CD4-positive, CD25-positive, alpha-beta regulatory T cell (primary cell): Measurements from ENCODE around the gene MLX. TPM values are rescaled to one million over a fixed set of nuclear protein-coding genes. Genes with fewer than 3 reads are reported as not detected.
"Not testable (repeated sequence)": the region's sequence is repeated elsewhere in the genome, so short reads cannot be mapped to it uniquely, and the experiment has no call there.

ENCODE experiments used
- ATAC-seq, 2 donors: fragments of 150-1000 bp; cut with Tn5 transposase; one replicate each; pipeline ENCODE4 v1.10.0; 2021; ENCODE audit warnings: low read depth in 2 of 2, moderate number of reproducible peaks in 2 of 2, moderate library complexity in 1 of 2
- DNase-seq, 3 donors: peaks; one replicate each; pipeline versions ENCODE4 v3.0.0 to v3.0.0-alpha.2; 2012 to 2022; ENCODE audit warnings: mixed read lengths in 1 of 3
- H3K27ac ChIP-seq: one replicate; pipeline ENCODE4 v1.7.0; 2013; ENCODE audit warnings: mild to moderate bottlenecking, low read length; ENCODE audit not compliant: insufficient read depth, poor library complexity, severe bottlenecking
- H3K27me3 ChIP-seq: one replicate; pipeline ENCODE4 v1.7.0; 2013; ENCODE audit warnings: low read length; ENCODE audit not compliant: control insufficient read depth, insufficient read depth
- H3K36me3 ChIP-seq: one replicate; pipeline ENCODE4 v1.7.0; 2013; ENCODE audit warnings: mild to moderate bottlenecking, low read length, moderate library complexity; ENCODE audit not compliant: control insufficient read depth, insufficient read depth
- H3K4me1 ChIP-seq: 2 replicates; pipeline ENCODE4 v1.7.0; 2013; ENCODE audit warnings: mild to moderate bottlenecking, low read length; ENCODE audit not compliant: insufficient read depth, control insufficient read depth, poor library complexity, severe bottlenecking
- H3K4me3 ChIP-seq: one replicate; pipeline ENCODE4 v1.7.0; 2013; ENCODE audit warnings: low read depth, mild to moderate bottlenecking, low read length, moderate library complexity
- H3K9me3 ChIP-seq, 2 experiments: 1 replicate in 1 of 2; 2 replicates in 1 of 2; pipeline ENCODE4 v1.7.0; 2013; ENCODE audit warnings: low read length in 2 of 2, mild to moderate bottlenecking in 1 of 2, moderate library complexity in 1 of 2; ENCODE audit not compliant: control insufficient read depth in 2 of 2
- H3K27ac Mint-ChIP-seq, 3 donors: one replicate each; pipeline ENCODE4 v1.8.0; 2020 to 2022; ENCODE audit warnings: mild to moderate bottlenecking in 3 of 3, mixed read lengths in 3 of 3, moderate library complexity in 2 of 3
- H3K27me3 Mint-ChIP-seq: one replicate; pipeline ENCODE4 v1.8.0; 2022; ENCODE audit warnings: mild to moderate bottlenecking, mixed read lengths
- H3K36me3 Mint-ChIP-seq: one replicate; pipeline ENCODE4 v1.8.0; 2020; ENCODE audit warnings: mixed read lengths
- H3K4me1 Mint-ChIP-seq, 4 donors: one replicate each; pipeline ENCODE4 v1.8.0; 2020 to 2022; ENCODE audit warnings: mixed read lengths in 4 of 4, mild to moderate bottlenecking in 1 of 4
- H3K4me3 Mint-ChIP-seq, 4 donors: one replicate each; pipeline ENCODE4 v1.8.0; 2020 to 2022; ENCODE audit warnings: mild to moderate bottlenecking in 4 of 4, mixed read lengths in 4 of 4, moderate library complexity in 3 of 4
- H3K9me3 Mint-ChIP-seq, 7 donors: one replicate each; pipeline ENCODE4 v1.8.0; 2020 to 2022; ENCODE audit warnings: mixed read lengths in 7 of 7, mild to moderate bottlenecking in 3 of 7, moderate library complexity in 2 of 7
- polyA plus RNA-seq, 4 donors: library from polyadenylated mRNA; unstranded; fragments of 300-500 nt; fragmentation: Illumina TruSeq; gene quantifications; one replicate each; pipeline ENCODE4 v1.2.3, GENCODE V29; 2021
- total RNA-seq: library from RNA; stranded (reverse); gene quantifications from one replicate; pipeline ENCODE4 v1.2.3, GENCODE V29; 2022

MLX gene
- total and polyA plus RNA-seq, 5 donors from 2014 or later = 40.8 to 55.4 (median 44.7) TPM

GRCh38 chr17:42547001-42547461 lies 19.9 kb upstream of the MLX start:
- Mint-ChIP-seq H3K27me3 (peaks cover 4% of the 10 kb centered on the region), H3K27ac (peak overlapping the region in 1 of 3 donors; percentile 88), H3K4me1 (peaks cover 0 to 16% (median 10%) of the 10 kb centered on the region in 4 donors), H3K9me3 (no peaks in the 10 kb centered on the region), H3K4me3 (peak overlapping the region in 1 of 4 donors; percentile 60), H3K36me3 (no peaks in the 10 kb centered on the region)
- Histone ChIP-seq H3K36me3 (no peaks in the 10 kb centered on the region), H3K4me1 (peaks cover 18% of the 10 kb centered on the region), H3K27ac (no peak overlapping the region), H3K4me3 (no peak overlapping the region), H3K27me3 (no peaks in the 10 kb centered on the region), H3K9me3 (no peaks in the 10 kb centered on the region)
- ATAC-seq (no peak), DNase-seq (no peak)

GRCh38 chr17:42547698-42548069 lies 19.2 kb upstream of the MLX start:
- peak overlapping the region in 1 of 4 donors; percentile 3 for H3K4me3 Mint-ChIP-seq
- H3K27ac Mint-ChIP-seq = no peak overlapping the region
- H3K36me3 ChIP-seq = no peaks in the 10 kb centered on the region
- H3K27ac ChIP-seq = no peak overlapping the region
- H3K9me3 ChIP-seq = no peaks in the 10 kb centered on the region
- H3K27me3 ChIP-seq = no peaks in the 10 kb centered on the region
- H3K4me1 Mint-ChIP-seq = peaks cover 0 to 21% (median 13%) of the 10 kb centered on the region in 4 donors
- DNase-seq = no peak
- no peak overlapping the region for H3K4me3 ChIP-seq
- no peaks in the 10 kb centered on the region for H3K36me3 Mint-ChIP-seq
- no peaks in the 10 kb centered on the region for H3K9me3 Mint-ChIP-seq
- peaks cover 18% of the 10 kb centered on the region for H3K4me1 ChIP-seq
- H3K27me3 Mint-ChIP-seq = peaks cover 4% of the 10 kb centered on the region
- ATAC-seq = no peak

DNA sequence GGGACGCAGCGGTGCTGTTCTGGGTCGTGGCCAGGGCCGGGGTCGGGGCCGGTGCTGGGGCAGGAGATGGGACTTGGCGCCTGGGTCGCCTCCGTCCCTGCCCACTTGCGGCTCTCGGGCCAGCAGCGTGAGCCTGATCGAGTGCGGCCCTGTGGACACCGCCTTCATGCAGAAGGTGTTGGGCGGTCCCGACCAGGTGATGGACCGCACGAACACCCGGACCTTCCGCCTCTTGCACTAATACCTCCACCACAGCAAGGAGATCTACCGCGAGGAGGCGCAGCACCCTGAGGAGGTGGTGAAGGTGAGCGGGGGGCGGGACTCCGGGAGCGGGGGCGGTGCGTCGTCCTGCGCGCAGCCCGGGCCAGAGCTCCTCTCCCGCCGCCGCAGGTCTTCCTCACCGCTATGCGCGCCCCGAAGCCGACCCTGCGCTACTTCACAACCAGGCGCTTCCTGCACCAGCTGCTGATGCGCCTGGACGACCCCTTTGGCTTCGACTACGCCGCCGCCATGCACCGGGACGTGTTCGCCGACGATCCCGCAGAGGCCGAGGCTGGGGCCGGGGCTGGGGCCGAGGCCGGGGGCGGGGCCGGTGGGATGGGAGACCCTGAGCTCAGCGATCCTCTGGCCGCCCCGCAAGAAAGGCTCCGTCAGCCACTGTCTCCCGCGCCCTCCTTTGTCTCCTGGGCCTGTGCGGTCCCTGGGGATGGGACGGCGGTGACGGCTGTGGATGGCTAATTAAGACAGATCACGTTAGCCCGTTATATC lies 18.6 kb upstream of the MLX start:
- no peaks in the 10 kb centered on the region for H3K9me3 ChIP-seq
- H3K36me3 ChIP-seq = no peaks in the 10 kb centered on the region
- peaks cover 18% of the 10 kb centered on the region for H3K4me1 ChIP-seq
- Mint-ChIP-seq H3K36me3 (no peaks in the 10 kb centered on the region), H3K4me1 (peaks cover 0 to 26% (median 14%) of the 10 kb centered on the region in 4 donors), H3K27me3 (peaks cover 4% of the 10 kb centered on the region), H3K4me3 (peak overlapping the region in 3 of 4 donors; percentile 50 to 78 (median 63)), H3K27ac (no peak overlapping the region), H3K9me3 (no peaks in the 10 kb centered on the region)
- no peaks in the 10 kb centered on the region for H3K27me3 ChIP-seq
- H3K4me3 ChIP-seq = no peak overlapping the region
- ATAC-seq (peak; percentile 83 to 87), DNase-seq (peak; percentile 57 to 86 (median 72))
- H3K27ac ChIP-seq = no peak overlapping the region

GRCh38 chr17:42548993-42549755 lies 17.7 kb upstream of the MLX start:
- Mint-ChIP-seq H3K27me3 (peaks cover 4% of the 10 kb centered on the region), H3K4me1 (peaks cover 0 to 32% (median 18%) of the 10 kb centered on the region in 4 donors), H3K36me3 (no peaks in the 10 kb centered on the region), H3K27ac (no peak overlapping the region), H3K9me3 (no peaks in the 10 kb centered on the region), H3K4me3 (peak overlapping the region in 3 of 4 donors; percentile 50 to 78 (median 63))
- H3K4me3 ChIP-seq = no peak overlapping the region
- H3K9me3 ChIP-seq = no peaks in the 10 kb centered on the region
- ATAC-seq (no peak), DNase-seq (no peak)
- no peaks in the 10 kb centered on the region for H3K27me3 ChIP-seq
- no peaks in the 10 kb centered on the region for H3K36me3 ChIP-seq
- H3K27ac ChIP-seq = no peak overlapping the region
- peaks cover 27% of the 10 kb centered on the region for H3K4me1 ChIP-seq

DNA sequence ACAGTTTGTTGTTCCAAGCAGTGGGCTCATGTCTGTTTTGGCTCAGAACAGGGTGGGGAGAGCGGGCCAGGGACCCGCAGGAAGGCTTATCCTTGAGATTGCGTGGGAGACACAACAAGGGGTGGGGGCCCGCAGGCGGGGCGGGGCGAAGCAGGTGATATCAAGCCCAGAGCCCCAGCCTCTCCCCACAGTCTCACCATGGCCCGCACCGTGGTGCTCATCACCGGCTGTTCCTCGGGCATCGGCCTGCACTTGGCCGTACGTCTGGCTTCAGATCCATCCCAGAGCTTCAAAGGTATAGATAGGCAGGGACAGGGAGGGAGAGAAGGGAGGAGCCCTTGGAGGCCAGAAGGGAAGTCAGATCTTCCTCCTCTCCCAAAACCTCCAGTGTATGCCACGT lies 14.2 kb upstream of the MLX start, which contains the start of gene HSD17B1:
Gene HSD17B1 (plus strand): TSS at position 188 of the 400 bp plus-strand sequence. CDS start 11 bp downstream, at position 199.
- not testable (repeated sequence) for H3K36me3 ChIP-seq, H3K27me3 Mint-ChIP-seq, H3K9me3 ChIP-seq, H3K36me3 Mint-ChIP-seq, H3K27ac ChIP-seq, DNase-seq, ATAC-seq, H3K9me3 Mint-ChIP-seq, H3K27me3 ChIP-seq, H3K4me3 ChIP-seq
- H3K4me1 ChIP-seq = peaks cover 39% of the 10 kb centered on the region
- Mint-ChIP-seq H3K4me1 (peaks cover 0 to 44% (median 24%) of the 10 kb centered on the region in 4 donors), H3K27ac (peak within 1 kb of the TSS in 2 of 3 donors; percentile 48 to 81), H3K4me3 (peak within 1 kb of the TSS; percentile 87 to 91 (median 90))

- H3K4me3 ChIP-seq = no peak overlapping the region
- H3K27me3 ChIP-seq = no peaks in the 10 kb centered on the region
- no peaks in the 10 kb centered on the region for H3K36me3 ChIP-seq
- ATAC-seq = no peak
- no peak for DNase-seq
- H3K27me3 Mint-ChIP-seq = peaks cover 4% of the 10 kb centered on the region
- H3K4me1 Mint-ChIP-seq = peaks cover 0 to 44% (median 24%) of the 10 kb centered on the region in 4 donors
- H3K4me3 Mint-ChIP-seq = peak overlapping the region; percentile 63 to 91 (median 90)
- no peaks in the 10 kb centered on the region for H3K9me3 ChIP-seq
- H3K9me3 Mint-ChIP-seq = no peaks in the 10 kb centered on the region
- H3K4me1 ChIP-seq = peaks cover 33% of the 10 kb centered on the region
- H3K36me3 Mint-ChIP-seq = no peaks in the 10 kb centered on the region
- peak overlapping the region in 2 of 3 donors; percentile 48 to 81 for H3K27ac Mint-ChIP-seq
- no peak overlapping the region for H3K27ac ChIP-seq
Observed at GRCh38 chr17:42553161-42553818, 13.6 kb upstream of the MLX start.

GRCh38 chr17:42553866-42554249 lies 13.0 kb upstream of the MLX start:
- Histone ChIP-seq H3K36me3 (no peaks in the 10 kb centered on the region), H3K4me3 (peak overlapping the region; percentile 48), H3K27ac (peak overlapping the region; percentile 87), H3K9me3 (no peaks in the 10 kb centered on the region), H3K27me3 (no peaks in the 10 kb centered on the region), H3K4me1 (peaks cover 28% of the 10 kb centered on the region)
- Mint-ChIP-seq H3K36me3 (no peaks in the 10 kb centered on the region), H3K27me3 (peaks cover 4% of the 10 kb centered on the region), H3K27ac (peak overlapping the region in 2 of 3 donors; percentile 94 to 97), H3K9me3 (no peaks in the 10 kb centered on the region), H3K4me3 (peak overlapping the region; percentile 90 to 91 (median 90)), H3K4me1 (peaks cover 0 to 41% (median 22%) of the 10 kb centered on the region in 4 donors)
- ATAC-seq (peak in 1 of 2 donors; percentile 9), DNase-seq (peak in 1 of 3 donors; percentile 41)
